ENCODE data around the gene BCL3.
"Not testable (repeated sequence)": the region's sequence is repeated elsewhere in the genome, so short reads cannot be mapped to it uniquely, and the experiment has no call there.

Gene BCL3, protein sequence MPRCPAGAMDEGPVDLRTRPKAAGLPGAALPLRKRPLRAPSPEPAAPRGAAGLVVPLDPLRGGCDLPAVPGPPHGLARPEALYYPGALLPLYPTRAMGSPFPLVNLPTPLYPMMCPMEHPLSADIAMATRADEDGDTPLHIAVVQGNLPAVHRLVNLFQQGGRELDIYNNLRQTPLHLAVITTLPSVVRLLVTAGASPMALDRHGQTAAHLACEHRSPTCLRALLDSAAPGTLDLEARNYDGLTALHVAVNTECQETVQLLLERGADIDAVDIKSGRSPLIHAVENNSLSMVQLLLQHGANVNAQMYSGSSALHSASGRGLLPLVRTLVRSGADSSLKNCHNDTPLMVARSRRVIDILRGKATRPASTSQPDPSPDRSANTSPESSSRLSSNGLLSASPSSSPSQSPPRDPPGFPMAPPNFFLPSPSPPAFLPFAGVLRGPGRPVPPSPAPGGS

DNA sequence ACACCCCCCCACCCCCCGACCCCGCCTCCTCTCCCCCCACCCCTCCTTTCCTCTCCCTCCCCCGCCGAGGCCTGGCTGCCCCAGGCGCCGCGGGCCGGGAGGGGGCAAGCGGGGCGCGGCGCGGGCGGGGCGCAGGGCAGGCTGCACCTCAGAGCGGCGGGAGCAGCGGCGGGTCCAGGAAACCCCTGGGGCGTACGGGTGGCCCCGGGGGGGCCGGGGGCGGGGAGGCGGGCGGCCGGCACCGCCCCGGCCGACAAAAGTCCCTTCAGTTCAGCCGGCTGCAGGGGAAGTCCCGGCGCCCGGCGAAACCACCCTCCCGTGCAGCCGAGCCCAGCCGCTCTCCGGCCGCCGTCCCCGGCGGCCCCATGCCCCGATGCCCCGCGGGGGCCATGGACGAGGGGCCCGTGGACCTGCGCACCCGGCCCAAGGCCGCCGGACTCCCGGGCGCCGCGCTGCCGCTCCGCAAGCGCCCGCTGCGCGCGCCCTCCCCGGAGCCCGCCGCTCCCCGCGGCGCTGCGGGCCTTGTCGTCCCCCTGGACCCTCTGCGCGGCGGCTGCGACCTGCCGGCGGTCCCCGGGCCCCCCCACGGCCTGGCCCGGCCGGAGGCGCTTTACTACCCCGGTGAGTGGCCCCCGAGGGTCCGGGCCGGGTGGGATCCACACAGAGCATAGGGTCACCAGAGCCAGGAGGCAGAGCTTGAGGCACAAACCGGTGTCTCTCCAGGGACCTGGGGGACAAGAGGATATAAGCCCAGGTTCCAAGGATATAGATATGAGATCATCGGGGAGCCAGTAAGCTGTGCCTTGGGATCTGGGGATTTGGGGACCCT, at the start of gene BCL3:
TSS of gene BCL3 (plus strand) at position 283 of the 829 bp plus-strand sequence. CDS start at position 366, 83 bp downstream.
- DNase-seq (ENCODE audit: low read depth in 2 of 2): peak; percentile 35 to 66

DNA sequence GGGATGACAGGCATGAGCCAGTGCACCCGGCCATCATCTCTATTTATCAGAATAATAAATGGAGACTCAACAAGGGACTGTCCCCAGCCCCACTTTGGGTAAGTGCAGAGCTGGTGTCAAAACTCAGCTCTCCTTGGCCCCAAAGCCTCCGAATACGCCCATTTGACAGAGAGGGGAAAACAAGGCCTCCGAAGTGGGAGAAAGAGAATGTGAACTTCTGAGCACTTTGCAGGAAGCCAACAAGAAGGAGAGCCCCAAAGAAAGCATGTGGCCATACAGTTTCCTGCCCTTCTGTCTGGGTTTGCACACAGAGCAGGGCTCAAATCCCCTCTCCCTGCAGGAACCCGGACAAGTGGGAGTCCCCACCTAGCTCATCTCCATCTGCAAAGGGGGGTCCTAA, 48.0 kb upstream of the BCL3 start:
- DNase-seq (ENCODE audit: low read depth in 2 of 2): no peak

- no peak for DNase-seq (ENCODE audit: low read depth in 2 of 2)
These were observed 47.3 kb upstream of the BCL3 start for GRCh38 chr19:44701228-44701627.

DNA sequence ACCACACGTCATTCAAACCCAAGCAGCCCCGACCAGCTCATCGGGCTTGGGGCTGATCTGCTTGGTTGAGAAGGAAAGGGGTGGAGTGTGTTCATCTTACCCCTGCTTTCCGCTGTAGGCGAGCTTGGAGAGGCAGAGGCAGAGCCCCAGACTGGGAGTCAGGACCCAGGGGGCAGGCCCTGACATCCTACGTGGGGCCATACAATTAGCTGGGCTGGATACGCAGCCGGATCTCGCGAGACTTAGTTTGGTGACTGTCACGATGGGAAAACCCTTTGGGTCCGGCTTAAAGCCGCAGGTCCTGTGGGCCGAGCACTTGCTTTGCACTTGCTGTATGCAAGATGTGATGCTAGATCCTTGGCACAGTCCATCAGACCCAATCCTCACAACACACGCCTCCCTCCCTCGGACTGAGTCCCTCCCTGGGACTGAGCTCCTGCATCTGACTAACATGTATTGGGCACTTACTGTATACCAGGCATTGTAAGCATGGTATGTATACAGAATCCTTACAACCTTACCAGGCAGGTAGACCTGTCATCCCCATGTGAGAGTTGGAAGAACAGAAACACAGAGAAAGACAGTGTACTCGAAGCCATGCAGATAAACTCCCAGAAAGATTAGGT, 45.8 kb upstream of the BCL3 start:
- DNase-seq (ENCODE audit: low read depth in 2 of 2): no peak

DNA sequence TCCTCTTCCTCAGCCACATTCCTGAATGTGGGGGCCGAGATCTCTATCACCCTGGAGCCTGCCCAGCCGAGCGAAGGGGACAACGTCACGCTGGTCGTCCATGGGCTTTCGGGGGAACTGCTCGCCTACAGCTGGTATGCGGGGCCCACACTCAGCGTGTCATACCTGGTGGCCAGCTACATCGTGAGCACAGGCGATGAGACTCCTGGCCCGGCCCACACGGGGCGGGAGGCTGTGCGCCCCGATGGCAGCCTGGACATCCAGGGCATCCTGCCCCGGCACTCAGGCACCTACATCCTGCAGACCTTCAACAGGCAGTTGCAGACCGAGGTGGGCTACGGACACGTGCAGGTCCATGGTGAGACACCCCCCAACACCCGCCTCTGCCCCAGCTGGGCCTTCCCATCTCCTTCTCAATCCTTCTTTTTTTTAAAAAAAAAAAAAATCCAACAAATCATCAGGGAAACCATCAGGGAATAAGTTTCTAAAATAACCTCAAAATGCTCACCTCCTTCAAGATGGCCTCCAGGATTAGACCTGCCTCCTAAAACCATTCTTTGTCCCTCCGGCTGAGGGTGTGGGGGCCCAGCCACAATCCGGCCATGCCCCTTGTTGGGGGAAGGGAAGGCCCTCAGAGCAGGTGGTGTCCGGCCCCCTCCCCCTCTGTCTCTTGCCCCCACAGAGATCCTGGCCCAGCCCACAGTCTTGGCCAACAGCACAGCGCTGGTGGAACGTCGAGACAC, 45.0 kb upstream of the BCL3 start:
- no peak for DNase-seq (ENCODE audit: low read depth in 2 of 2)

- DNase-seq (ENCODE audit: low read depth in 2 of 2): no peak
These were observed 43.5 kb upstream of the BCL3 start for GRCh38 chr19:44704982-44705381.

DNA sequence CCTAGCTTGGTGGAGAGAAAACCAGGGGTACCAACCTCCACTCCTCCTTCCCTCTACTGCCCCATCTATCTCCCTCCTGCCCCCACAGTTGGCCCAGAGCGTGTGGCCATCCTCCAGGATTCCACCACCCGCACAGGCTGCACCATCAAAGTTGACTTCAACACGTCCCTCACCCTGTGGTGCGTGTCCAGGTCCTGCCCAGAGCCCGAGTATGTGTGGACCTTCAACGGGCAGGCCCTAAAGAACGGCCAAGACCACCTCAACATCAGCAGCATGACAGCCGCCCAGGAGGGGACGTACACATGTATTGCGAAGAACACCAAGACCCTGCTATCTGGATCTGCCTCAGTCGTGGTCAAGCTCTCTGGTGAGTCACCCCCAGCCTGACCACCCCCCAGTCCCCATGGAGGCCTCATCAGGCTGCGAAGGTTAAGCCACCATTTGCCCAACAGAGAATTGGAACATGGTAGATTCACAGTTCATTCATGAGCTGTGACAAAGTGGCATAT, 43.0 kb upstream of the BCL3 start:
- DNase-seq (ENCODE audit: low read depth in 2 of 2): no peak

DNA sequence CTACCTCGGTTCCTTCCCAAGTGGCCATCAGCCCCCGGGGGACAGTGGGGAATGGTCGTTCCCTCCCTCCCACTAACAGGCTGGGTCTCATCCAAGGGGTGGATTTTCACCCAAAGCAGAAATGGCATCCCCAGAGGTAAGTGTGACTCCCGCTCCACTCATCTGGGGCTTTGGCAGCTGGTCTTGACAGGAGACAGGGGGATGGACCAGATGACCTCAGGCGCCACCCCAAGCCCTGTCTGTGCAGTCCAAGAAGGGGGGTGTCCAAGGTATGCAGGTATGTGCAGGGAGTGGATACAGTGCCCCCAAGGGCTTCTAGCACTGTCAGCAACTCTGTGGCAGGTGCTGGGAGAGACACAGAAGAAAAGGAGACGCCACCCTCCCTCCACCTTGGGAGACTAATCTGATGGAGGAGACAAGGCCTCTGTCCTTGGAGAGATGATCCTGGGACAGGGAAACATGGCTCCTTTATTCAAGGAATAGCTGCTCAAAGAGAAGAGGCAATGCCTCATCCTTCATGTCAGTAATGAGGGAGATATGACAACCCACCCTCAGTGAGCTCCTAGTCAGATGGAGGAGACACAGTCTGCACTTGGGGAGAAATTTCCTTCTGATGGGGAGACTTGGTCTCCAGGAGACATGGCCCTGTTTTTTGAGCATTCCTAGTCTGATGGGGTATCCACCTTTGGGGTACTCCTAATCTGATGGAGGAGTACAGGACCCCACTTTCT, 41.8 kb upstream of the BCL3 start:
- DNase-seq (ENCODE audit: low read depth in 2 of 2): no peak

- no peak for DNase-seq (ENCODE audit: low read depth in 2 of 2)
These were observed 40.7 kb upstream of the BCL3 start for GRCh38 chr19:44707794-44708193.

DNA sequence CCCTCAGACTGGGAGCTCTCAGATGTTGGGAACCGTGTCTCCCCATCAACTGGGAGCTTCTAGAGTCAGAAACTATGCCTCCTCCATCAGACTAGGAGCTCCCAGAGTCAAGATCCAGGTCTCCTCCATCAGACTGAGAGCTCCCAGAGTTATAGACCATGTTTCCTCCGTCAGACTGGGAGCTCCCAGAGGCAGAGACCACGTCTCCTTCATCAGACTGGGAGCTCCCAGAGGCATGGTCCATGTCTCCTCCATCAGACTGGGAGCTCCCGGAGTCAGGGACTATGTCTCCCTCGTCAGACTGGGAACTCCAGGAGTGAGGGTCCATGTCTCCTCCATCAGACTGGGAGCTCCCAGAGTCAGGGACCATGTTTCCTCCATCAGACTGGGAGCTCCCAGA, 39.6 kb upstream of the BCL3 start:
- DNase-seq (ENCODE audit: low read depth in 2 of 2): no peak

GRCh38 chr19:44709434-44710266, 38.9 kb upstream of the BCL3 start:
- not testable (repeated sequence) for DNase-seq (ENCODE audit: low read depth in 2 of 2)

DNA sequence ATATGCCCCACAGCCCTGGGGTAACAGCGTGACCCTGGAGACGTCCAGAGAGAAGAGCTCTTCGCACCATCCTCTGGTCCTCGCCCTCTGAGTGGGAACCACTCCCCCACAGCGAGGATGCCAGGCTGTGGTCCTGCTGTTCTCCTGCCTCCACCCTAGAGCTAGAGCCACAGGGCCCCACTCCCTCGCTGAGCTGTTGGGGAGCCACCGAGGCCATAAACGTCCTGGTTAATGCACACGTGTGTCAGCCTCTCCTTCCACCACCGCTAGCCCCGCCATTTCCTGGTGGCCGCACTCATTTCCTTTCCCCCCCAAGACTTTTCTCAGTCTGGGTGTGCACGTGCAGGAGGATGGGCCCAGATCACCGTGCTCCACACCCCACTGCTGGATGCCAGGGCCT, 38.0 kb upstream of the BCL3 start:
- DNase-seq (ENCODE audit: low read depth in 2 of 2): no peak

DNA sequence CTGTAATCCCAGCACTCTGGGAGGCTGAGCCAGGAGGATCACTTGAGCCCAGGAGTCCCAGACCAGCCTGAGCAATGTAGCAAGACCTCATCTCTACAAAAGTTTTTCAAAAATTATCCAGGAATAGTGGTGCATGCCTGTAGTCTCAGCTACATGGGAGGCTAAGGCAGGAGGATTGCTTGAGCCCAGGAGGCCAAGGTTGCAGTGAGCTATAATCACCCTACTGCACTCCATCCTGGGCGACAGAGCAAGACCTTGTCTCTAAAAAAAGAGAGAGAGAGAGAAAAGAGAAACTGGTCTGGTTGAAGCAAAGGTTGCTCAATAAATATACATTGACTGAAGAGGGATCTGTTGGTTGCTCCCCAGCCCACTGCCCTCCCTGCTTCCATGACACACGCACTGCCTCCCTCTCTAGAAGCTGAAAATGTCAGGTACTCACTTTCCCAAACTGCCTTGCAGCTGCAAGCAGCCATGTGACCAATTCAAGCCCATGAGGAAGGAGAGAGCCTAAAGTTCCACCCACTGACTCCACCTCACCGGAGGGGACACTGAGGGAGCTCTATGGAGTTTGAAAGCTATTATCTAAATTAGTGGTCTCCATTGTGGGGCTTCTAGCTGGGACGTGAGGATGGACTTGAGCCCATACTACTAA, 35.5 kb upstream of the BCL3 start:
- no peak for DNase-seq (ENCODE audit: low read depth in 2 of 2)

GRCh38 chr19:44714597-44715169, 33.8 kb upstream of the BCL3 start:
- no peak for DNase-seq (ENCODE audit: low read depth in 2 of 2)

DNA sequence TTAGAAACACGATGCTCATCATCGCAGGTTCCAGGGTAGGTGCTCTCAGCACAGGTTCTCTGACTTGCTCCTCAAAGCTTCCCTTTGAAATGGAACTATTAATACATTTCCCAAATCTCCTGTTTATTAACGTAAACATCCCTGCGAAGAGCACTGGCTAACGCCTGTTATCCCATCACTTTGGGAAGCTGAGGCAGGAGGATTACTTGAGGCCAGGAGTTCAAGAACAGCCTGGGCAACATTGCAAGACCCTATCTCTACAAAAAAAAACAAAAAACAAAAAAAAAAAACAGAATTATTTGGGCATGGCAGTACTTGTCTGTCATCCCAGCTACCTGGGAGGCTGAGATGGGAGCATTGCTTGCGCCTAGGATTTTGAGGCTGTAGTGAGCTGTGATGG, 30.9 kb upstream of the BCL3 start:
- DNase-seq (ENCODE audit: low read depth in 2 of 2): no peak

DNA sequence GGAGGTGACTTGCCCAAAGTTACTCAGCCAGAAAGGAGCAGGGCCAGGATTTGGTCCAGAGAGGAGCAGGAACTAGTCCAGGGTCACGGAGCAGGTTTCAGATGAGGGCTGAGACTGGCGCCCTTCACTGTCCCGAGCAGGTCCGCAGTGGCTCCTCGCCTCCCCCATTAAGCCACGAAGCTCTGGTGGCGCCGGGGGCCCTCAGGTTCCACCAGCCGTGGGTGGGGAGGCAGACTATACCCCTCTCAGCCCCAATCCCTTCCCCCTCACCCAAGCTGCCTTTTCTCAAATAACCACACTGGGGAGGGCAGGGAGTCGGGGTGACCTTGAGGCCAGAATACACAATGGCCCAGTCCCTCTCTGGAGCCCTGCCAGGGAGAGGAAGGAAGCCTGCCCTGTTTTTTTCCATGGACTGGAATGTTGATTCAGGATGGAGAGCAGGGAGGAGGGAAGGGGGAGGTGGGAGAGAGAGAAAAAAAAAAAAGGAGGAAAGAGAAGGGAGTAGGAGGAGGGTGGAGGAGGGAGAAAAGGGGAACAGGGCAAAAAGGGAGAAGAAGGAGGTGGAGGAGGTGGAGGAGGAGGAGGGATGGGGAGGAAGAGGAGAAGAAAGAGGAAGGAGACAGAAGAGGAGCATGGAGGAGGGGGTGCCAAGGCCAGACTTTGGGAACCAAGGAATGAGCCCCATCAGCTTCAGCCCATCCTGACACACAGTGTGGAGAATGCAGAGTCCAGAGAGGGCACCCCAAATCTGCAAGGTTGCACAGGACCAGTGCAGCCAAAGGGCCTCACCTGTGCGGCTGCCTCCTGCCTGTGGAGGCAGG, 29.9 kb upstream of the BCL3 start:
- no peak for DNase-seq (ENCODE audit: low read depth in 2 of 2)

GRCh38 chr19:44719262-44719701, 29.2 kb upstream of the BCL3 start:
- DNase-seq (ENCODE audit: low read depth in 2 of 2): no peak

DNA sequence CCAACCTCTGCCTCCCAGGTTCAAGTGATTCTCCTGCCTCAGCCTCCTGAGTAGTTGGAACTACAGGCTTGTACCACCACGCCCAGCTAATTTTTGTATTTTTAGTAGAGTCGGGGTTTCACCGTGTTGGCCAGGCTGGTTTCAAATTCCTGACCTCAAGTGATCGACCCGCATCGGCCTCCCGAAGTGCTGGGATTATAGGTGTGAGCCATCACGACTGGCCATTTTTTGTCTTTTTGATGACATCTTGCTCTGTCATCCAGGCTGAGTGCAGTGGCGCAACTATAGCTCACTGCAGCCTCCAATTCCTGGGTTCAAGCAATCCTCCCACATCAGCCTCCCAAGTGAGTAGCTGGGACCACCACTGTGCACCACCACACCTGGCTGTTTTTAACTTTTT, 28.1 kb upstream of the BCL3 start:
- DNase-seq (ENCODE audit: low read depth in 2 of 2): not testable (repeated sequence)
